ENCODE results near the gene RNF130.

The RNF130 gene

GRCh38 chr5:179955630-179956029, 115.9 kb downstream of the RNF130 start:
- Histone ChIP-seq H3K4me3 (no peak overlapping the region), H3K27ac (no peak overlapping the region)
- TF ChIP-seq, protein P1, sequence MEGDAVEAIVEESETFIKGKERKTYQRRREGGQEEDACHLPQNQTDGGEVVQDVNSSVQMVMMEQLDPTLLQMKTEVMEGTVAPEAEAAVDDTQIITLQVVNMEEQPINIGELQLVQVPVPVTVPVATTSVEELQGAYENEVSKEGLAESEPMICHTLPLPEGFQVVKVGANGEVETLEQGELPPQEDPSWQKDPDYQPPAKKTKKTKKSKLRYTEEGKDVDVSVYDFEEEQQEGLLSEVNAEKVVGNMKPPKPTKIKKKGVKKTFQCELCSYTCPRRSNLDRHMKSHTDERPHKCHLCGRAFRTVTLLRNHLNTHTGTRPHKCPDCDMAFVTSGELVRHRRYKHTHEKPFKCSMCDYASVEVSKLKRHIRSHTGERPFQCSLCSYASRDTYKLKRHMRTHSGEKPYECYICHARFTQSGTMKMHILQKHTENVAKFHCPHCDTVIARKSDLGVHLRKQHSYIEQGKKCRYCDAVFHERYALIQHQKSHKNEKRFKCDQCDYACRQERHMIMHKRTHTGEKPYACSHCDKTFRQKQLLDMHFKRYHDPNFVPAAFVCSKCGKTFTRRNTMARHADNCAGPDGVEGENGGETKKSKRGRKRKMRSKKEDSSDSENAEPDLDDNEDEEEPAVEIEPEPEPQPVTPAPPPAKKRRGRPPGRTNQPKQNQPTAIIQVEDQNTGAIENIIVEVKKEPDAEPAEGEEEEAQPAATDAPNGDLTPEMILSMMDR (IDR thresholded peaks at IDR 0.05): no peak
- no peak for DNase-seq (ENCODE audit: low spot score)

GRCh38 chr5:179955062-179955461, 116.5 kb downstream of the RNF130 start:
- Histone ChIP-seq H3K27ac (no peak overlapping the region), H3K4me3 (no peak overlapping the region)
- DNase-seq (ENCODE audit: low spot score): no peak
- TF ChIP-seq, protein P1 (IDR thresholded peaks at IDR 0.05): no peak

DNA sequence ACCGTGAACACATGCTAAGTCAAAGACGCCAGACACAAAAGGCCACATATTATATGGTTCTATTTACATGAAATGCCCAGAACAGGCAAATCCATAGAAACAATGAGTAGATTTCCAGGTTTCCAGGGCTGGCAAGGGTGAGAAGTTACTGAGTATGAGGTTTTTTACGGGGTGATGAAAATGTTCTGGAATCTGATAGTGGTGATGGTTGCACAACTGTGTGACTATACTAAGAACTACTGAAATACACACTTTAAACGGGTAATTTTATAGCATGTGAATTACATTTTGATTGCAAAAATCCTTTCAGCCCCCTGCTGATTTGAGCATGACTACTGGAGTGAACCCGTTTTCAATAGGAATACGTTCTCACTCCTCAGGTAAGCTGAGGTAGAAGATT, 117.1 kb downstream of the RNF130 start:
- Histone ChIP-seq H3K27ac (no peak overlapping the region), H3K4me3 (no peak overlapping the region)
- no peak for DNase-seq (ENCODE audit: low spot score)
- TF ChIP-seq, protein P1 (IDR thresholded peaks at IDR 0.05): no peak

DNA sequence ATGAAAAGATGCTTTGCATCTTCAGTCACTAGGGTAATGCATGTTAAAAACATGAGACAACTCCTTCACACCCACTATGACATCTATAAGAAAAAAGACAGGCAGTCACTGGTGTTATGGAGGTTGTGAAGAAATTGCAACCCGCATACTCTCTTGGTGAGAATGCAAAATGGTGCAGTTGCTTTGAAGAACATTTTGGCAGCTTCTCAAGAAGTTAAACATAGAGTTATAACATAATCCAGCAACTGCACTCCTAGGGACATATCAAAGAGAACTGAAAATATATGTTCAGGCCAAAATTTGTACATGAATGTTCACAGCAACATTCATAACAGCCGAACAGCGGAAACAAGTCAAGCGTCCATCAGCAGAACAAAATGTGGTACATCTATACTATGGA, 117.6 kb downstream of the RNF130 start:
- Histone ChIP-seq H3K27ac (no peak overlapping the region), H3K4me3 (no peak overlapping the region)
- TF ChIP-seq, protein P1 (IDR thresholded peaks at IDR 0.05): no peak
- DNase-seq (ENCODE audit: low spot score): no peak

GRCh38 chr5:179936976-179937681, 134.4 kb downstream of the RNF130 start:
- DNase-seq (ENCODE audit: low spot score): no peak
- Histone ChIP-seq H3K4me3 (no peak overlapping the region), H3K27ac (no peak overlapping the region)
- TF ChIP-seq, protein P1 (IDR thresholded peaks at IDR 0.05): no peak

DNA sequence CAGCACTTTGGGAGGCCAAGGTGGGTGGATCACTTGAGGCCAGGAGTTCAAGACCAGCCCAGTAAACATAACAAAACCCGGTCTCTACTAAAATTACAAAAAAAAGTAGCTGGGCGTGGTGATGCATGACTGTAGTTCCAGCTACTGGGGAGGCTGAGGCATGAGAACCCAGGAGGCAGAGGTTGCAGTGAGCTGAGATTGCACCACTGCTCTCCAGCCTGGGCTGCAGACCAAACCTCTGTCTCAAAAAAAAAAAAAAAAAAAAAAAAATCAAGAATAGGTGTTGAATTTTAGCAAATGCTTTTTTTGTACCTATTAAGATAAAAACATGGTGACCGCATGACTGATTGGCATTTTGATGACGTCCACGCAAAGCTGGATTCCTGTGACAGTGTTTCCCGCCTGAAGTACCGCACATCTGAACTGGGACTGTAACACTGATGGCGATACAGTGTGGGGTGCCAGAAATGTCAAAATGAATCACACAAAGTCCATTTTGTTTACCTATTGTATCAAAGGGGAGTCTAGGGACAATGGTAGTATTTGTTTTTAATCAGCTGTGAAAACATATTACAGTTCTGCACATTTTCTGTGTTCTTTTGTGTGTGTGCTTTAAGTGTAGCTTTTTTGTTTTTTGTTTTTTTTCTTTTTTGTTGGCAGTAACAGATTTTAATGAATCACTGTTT, 140.6 kb downstream of the RNF130 start:
- Histone ChIP-seq H3K27ac (no peak overlapping the region), H3K4me3 (no peak overlapping the region)
- DNase-seq (ENCODE audit: low spot score): no peak
- TF ChIP-seq, protein P1 (IDR thresholded peaks at IDR 0.05): no peak

DNA sequence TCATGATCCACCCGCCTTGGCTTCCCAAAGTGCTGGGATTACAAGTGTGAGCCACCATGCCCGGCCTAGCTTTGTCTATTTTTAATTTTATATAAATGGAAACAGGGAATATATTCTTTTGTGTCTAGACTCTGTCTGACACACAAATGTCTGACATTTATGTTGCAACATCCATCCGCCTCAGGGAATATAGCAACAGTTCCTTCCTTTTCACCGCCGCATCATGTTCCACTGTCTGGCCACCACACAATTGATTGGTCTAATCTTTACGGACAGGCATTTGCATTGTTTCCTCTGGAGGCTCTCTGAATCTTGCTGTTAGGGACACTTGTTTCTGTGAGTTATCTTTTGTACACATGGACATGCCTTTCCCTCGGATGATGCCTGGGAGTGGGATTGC, 143.7 kb downstream of the RNF130 start:
- DNase-seq (ENCODE audit: low spot score): no peak
- H3K27ac ChIP-seq: no peak overlapping the region

More for the DNA sequence above, 143.7 kb downstream of the RNF130 start:
- TF ChIP-seq, protein P1 (IDR thresholded peaks at IDR 0.05): no peak
- H3K4me3 ChIP-seq: no peak overlapping the region
